ENCODE results near the gene MORN5.

The MORN5 gene

DNA sequence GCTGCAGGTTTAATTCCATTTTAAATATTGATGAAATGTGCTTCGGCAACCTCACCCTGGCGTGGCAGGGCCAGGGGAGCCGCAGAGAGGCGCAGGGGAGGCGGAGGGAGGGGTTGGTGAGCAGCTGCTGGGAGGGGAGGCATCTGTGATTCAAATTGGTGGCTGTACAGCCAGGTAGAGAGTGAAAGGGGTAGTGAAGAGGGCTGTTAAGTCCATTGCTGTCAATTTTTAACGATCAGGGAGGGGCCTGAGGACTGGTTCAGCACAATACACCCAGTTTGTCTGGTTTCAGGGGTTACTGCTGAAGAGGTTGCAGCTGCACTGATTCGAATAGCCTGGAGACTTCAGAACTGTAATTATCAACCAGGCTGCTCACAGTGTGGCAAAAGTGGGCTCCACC lies 37.7 kb downstream of the MORN5 start:
- no peak overlapping the region for H2AFZ ChIP-seq (ENCODE audit: low read length)
- no peaks in the 10 kb centered on the region for H3K4me1 ChIP-seq (ENCODE audit: insufficient read depth, low read length, poor library complexity, severe bottlenecking)

GRCh38 chr9:122197882-122198281 lies 38.2 kb downstream of the MORN5 start:
- no peak overlapping the region for H3K9ac ChIP-seq (ENCODE audit: low read depth, low read length, poor library complexity, severe bottlenecking)
- H3K9me2 ChIP-seq (replicated peaks; ENCODE audit: low read depth, low read length) = no peaks in the 10 kb centered on the region
- no peaks in the 10 kb centered on the region for H3K36me3 ChIP-seq (ENCODE audit: insufficient read depth, low read length)
- TF ChIP-seq EZH2phosphoT487 (IDR thresholded peaks at IDR 0.05; ENCODE audit: borderline replicate concordance) = no peak
- TF ChIP-seq, protein P1, sequence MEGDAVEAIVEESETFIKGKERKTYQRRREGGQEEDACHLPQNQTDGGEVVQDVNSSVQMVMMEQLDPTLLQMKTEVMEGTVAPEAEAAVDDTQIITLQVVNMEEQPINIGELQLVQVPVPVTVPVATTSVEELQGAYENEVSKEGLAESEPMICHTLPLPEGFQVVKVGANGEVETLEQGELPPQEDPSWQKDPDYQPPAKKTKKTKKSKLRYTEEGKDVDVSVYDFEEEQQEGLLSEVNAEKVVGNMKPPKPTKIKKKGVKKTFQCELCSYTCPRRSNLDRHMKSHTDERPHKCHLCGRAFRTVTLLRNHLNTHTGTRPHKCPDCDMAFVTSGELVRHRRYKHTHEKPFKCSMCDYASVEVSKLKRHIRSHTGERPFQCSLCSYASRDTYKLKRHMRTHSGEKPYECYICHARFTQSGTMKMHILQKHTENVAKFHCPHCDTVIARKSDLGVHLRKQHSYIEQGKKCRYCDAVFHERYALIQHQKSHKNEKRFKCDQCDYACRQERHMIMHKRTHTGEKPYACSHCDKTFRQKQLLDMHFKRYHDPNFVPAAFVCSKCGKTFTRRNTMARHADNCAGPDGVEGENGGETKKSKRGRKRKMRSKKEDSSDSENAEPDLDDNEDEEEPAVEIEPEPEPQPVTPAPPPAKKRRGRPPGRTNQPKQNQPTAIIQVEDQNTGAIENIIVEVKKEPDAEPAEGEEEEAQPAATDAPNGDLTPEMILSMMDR (conservative IDR thresholded peaks at IDR 0.05; ENCODE audit: low read length) = no peak
- H3K4me1 ChIP-seq (ENCODE audit: insufficient read depth, low read length, poor library complexity, severe bottlenecking) = no peaks in the 10 kb centered on the region
- no peak overlapping the region for H2AFZ ChIP-seq (ENCODE audit: low read length)
- no peak overlapping the region for H3K4me3 ChIP-seq (ENCODE audit: low read length, poor library complexity, severe bottlenecking)
- H3K27me3 ChIP-seq (ENCODE audit: insufficient read depth, low read length, poor library complexity, severe bottlenecking) = no peaks in the 10 kb centered on the region
- no peaks in the 10 kb centered on the region for H4K20me1 ChIP-seq (ENCODE audit: insufficient read depth, low read length, poor library complexity, severe bottlenecking)
- H3K79me2 ChIP-seq (ENCODE audit: insufficient read depth, low read length) = no peaks in the 10 kb centered on the region
- H3F3A ChIP-seq (ENCODE audit: low read depth) = no peaks in the 10 kb centered on the region
- no peak overlapping the region for H3K4me2 ChIP-seq (ENCODE audit: low read depth, low read length, poor library complexity, severe bottlenecking)
- no peaks in the 10 kb centered on the region for H3K9me3 ChIP-seq (ENCODE audit: insufficient read depth, low read depth, low read length)

More for the DNA sequence above, 37.7 kb downstream of the MORN5 start:
- Histone ChIP-seq H4K20me1 (ENCODE audit: insufficient read depth, low read length, poor library complexity, severe bottlenecking) (no peaks in the 10 kb centered on the region), H3K27me3 (ENCODE audit: insufficient read depth, low read length, poor library complexity, severe bottlenecking) (no peaks in the 10 kb centered on the region), H3F3A (ENCODE audit: low read depth) (no peaks in the 10 kb centered on the region), H3K9me3 (ENCODE audit: insufficient read depth, low read depth, low read length) (no peaks in the 10 kb centered on the region), H3K36me3 (ENCODE audit: insufficient read depth, low read length) (no peaks in the 10 kb centered on the region), H3K4me2 (ENCODE audit: low read depth, low read length, poor library complexity, severe bottlenecking) (no peak overlapping the region), H3K9me2 (replicated peaks; ENCODE audit: low read depth, low read length) (no peaks in the 10 kb centered on the region), H3K9ac (ENCODE audit: low read depth, low read length, poor library complexity, severe bottlenecking) (no peak overlapping the region), H3K4me3 (ENCODE audit: low read length, poor library complexity, severe bottlenecking) (no peak overlapping the region), H3K79me2 (ENCODE audit: insufficient read depth, low read length) (no peaks in the 10 kb centered on the region)
- TF ChIP-seq EZH2phosphoT487 (IDR thresholded peaks at IDR 0.05; ENCODE audit: borderline replicate concordance) = no peak
- TF ChIP-seq, protein P1 (conservative IDR thresholded peaks at IDR 0.05; ENCODE audit: low read length) = no peak

- H3K9me3 ChIP-seq (ENCODE audit: insufficient read depth, low read depth, low read length) = no peaks in the 10 kb centered on the region
- H3K9ac ChIP-seq (ENCODE audit: low read depth, low read length, poor library complexity, severe bottlenecking) = no peak overlapping the region
- no peaks in the 10 kb centered on the region for H3K36me3 ChIP-seq (ENCODE audit: insufficient read depth, low read length)
- no peak overlapping the region for H2AFZ ChIP-seq (ENCODE audit: low read length)
- H3K4me3 ChIP-seq (ENCODE audit: low read length, poor library complexity, severe bottlenecking) = no peak overlapping the region
- H3K4me2 ChIP-seq (ENCODE audit: low read depth, low read length, poor library complexity, severe bottlenecking) = no peak overlapping the region
- no peaks in the 10 kb centered on the region for H3K9me2 ChIP-seq (replicated peaks; ENCODE audit: low read depth, low read length)
- no peaks in the 10 kb centered on the region for H4K20me1 ChIP-seq (ENCODE audit: insufficient read depth, low read length, poor library complexity, severe bottlenecking)
- TF ChIP-seq, protein P1 (conservative IDR thresholded peaks at IDR 0.05; ENCODE audit: low read length) = no peak
- TF ChIP-seq EZH2phosphoT487 (IDR thresholded peaks at IDR 0.05; ENCODE audit: borderline replicate concordance) = no peak
- H3K4me1 ChIP-seq (ENCODE audit: insufficient read depth, low read length, poor library complexity, severe bottlenecking) = no peaks in the 10 kb centered on the region
- H3K27me3 ChIP-seq (ENCODE audit: insufficient read depth, low read length, poor library complexity, severe bottlenecking) = no peaks in the 10 kb centered on the region
- no peaks in the 10 kb centered on the region for H3K79me2 ChIP-seq (ENCODE audit: insufficient read depth, low read length)
- no peaks in the 10 kb centered on the region for H3F3A ChIP-seq (ENCODE audit: low read depth)
Observed at GRCh38 chr9:122200960-122201595, 41.4 kb downstream of the MORN5 start.

Data from Loucy (cell line).